Keratinocyte (primary cell): ENCODE measurements around the gene EYS. TPM values are rescaled to one million over a fixed set of nuclear protein-coding genes. Genes with fewer than 3 reads are reported as not detected.

Experiments used
- DNase-seq: peaks from one replicate; pipeline ENCODE4 v3.0.0-alpha.2; 2011; ENCODE audit warnings: low read depth, missing footprints, low spot score
- FAIRE-seq: peaks from 2 replicates; lab custom pipeline; 2011; peaks lifted over from hg19 to GRCh38; lab: Jason Lieb, UNC
- H2AFZ ChIP-seq: 2 replicates; pipeline ENCODE4 v1.6.0; 2012; ENCODE audit warnings: low read length, control low read depth, inconsistent platforms; ENCODE audit not compliant: control insufficient read depth
- H3K27ac ChIP-seq: 2 replicates; pipeline ENCODE4 v1.5.1; 2011; ENCODE audit warnings: low read length; ENCODE audit not compliant: control insufficient read depth, insufficient read depth
- H3K27me3 ChIP-seq: 3 replicates; pipeline ENCODE4 v1.6.0; 2011; ENCODE audit warnings: low read length; ENCODE audit not compliant: control insufficient read depth, insufficient read depth; ENCODE audit errors: extremely low read depth
- H3K36me3 ChIP-seq, 2 experiments: 2 replicates in 1 of 2; 3 replicates in 1 of 2; pipeline ENCODE4 v1.5.1; 2011; ENCODE audit warnings: low read length in 2 of 2, mild to moderate bottlenecking in 1 of 2; ENCODE audit not compliant: control insufficient read depth in 2 of 2, insufficient read depth in 2 of 2; ENCODE audit errors: extremely low read depth in 1 of 2
- H3K4me1 ChIP-seq: 3 replicates; pipeline ENCODE4 v1.5.1; 2011; ENCODE audit warnings: low read length; ENCODE audit not compliant: control insufficient read depth, insufficient read depth; ENCODE audit errors: extremely low read depth
- H3K4me2 ChIP-seq: 3 replicates; pipeline ENCODE4 v1.6.0; 2011; ENCODE audit warnings: low read depth, low read length; ENCODE audit not compliant: control insufficient read depth, insufficient read depth; ENCODE audit errors: extremely low read depth
- H3K4me3 ChIP-seq, 3 experiments: fragments of 200-600 bp in 1 of 3; sonication (generic) in 1 of 3; 2 replicates in 2 of 3; 3 replicates in 1 of 3; pipeline ENCODE4 v1.5.1; 2011 to 2016; ENCODE audit warnings: low read length in 3 of 3, mild to moderate bottlenecking in 3 of 3, control low read depth in 2 of 3, inconsistent platforms in 1 of 3, low read depth in 1 of 3, mixed read lengths in 1 of 3, mixed run types in 1 of 3, moderate library complexity in 1 of 3; ENCODE audit not compliant: control insufficient read depth in 2 of 3, insufficient read depth in 2 of 3; ENCODE audit errors: extremely low read depth in 1 of 3
- H3K79me2 ChIP-seq: 2 replicates; pipeline ENCODE4 v1.6.0; 2012; ENCODE audit warnings: low read length; ENCODE audit not compliant: control insufficient read depth, insufficient read depth
- H3K9ac ChIP-seq: 3 replicates; pipeline ENCODE4 v1.6.0; 2011; ENCODE audit warnings: low read length; ENCODE audit not compliant: control insufficient read depth, insufficient read depth; ENCODE audit errors: extremely low read depth
- H3K9me1 ChIP-seq: 3 replicates; pipeline ENCODE4 v1.6.0; 2011; ENCODE audit warnings: low read length; ENCODE audit not compliant: control insufficient read depth, insufficient read depth; ENCODE audit errors: extremely low read depth
- H3K9me3 ChIP-seq: 2 replicates; pipeline ENCODE4 v1.5.1; 2012; ENCODE audit warnings: low read depth, low read length; ENCODE audit not compliant: control insufficient read depth
- H4K20me1 ChIP-seq: 3 replicates; pipeline ENCODE4 v1.6.0; 2011; ENCODE audit warnings: low read length; ENCODE audit not compliant: control insufficient read depth, insufficient read depth; ENCODE audit errors: extremely low read depth
- CTCF ChIP-seq, 3 experiments: IDR thresholded peaks in 1 of 3; conservative IDR thresholded peaks in 1 of 3; optimal IDR thresholded peaks in 1 of 3; 2 replicates in 2 of 3; 3 replicates in 1 of 3; pipeline versions ENCODE3 to v1.5.1; 2011; ENCODE audit warnings: low read length in 3 of 3, mild to moderate bottlenecking in 3 of 3, moderate library complexity in 2 of 3, control low read depth in 1 of 3, inconsistent platforms in 1 of 3; ENCODE audit not compliant: insufficient read depth in 2 of 3; ENCODE audit errors: extremely low read depth in 1 of 3
- EZH2 ChIP-seq: IDR thresholded peaks from one replicate; pipeline ENCODE4 v1.6.1; 2012; ENCODE audit warnings: inconsistent platforms, mild to moderate bottlenecking, low read length, moderate library complexity
- dilution Hi-C: fragments of 300-500 bp; cut with MboI; formaldehyde crosslinking; loops from one replicate; pipeline ENCODE4 v1.7.0; 2020; ENCODE audit warnings: low sequenced_read_pairs; ENCODE audit not compliant: extremely low pct_ligation_motif_present
- polyA plus RNA-seq, 5 experiments: library from polyadenylated mRNA; depleted of rRNA in 3 of 5; stranded (reverse) in 3 of 5; stranded (forward) in 1 of 5; unstranded in 1 of 5; fragments of >200 nt; gene quantifications; 1 replicate in 1 of 5; 2 replicates in 3 of 5; 3 replicates in 1 of 5; pipeline versions ENCODE4 v1.2.1 to v1.2.3, GENCODE V29; 2011 to 2012; ENCODE audit warnings: missing spikeins in 2 of 5, low read depth in 1 of 5, low replicate concordance in 1 of 5

Gene EYS
- polyA plus RNA-seq, 1 donor (not counting 4 experiments of a cell fraction or from before 2014, with no cell fraction given) = 0.34 TPM

GRCh38 chr6:64299176-64299575 is 1407.8 kb downstream of the EYS start:
- Histone ChIP-seq H3K4me3 (no peak overlapping the region), H2AFZ (no peak overlapping the region), H3K27ac (no peak overlapping the region), H3K36me3 (no peaks in the 10 kb centered on the region), H3K9me1 (no peaks in the 10 kb centered on the region), H3K79me2 (no peaks in the 10 kb centered on the region), H3K4me2 (no peak overlapping the region), H3K9me3 (no peaks in the 10 kb centered on the region), H3K4me1 (no peaks in the 10 kb centered on the region), H4K20me1 (no peaks in the 10 kb centered on the region), H3K27me3 (no peaks in the 10 kb centered on the region), H3K9ac (no peak overlapping the region)
- dilution Hi-C loops = no loop called here
- DNase-seq (no peak), FAIRE-seq (no peak)
- no peak for TF ChIP-seq EZH2
- no peak for TF ChIP-seq CTCF (optimal IDR thresholded peaks at IDR 0.05 in 1 of 3, IDR thresholded peaks at IDR 0.05 in 1 of 3, conservative IDR thresholded peaks at IDR 0.05 in 1 of 3; ENCODE audit: extremely low read depth in 1 of 3, insufficient read depth in 2 of 3, low read length in 3 of 3)

GRCh38 chr6:64294034-64294433 is 1413.0 kb downstream of the EYS start:
- H3K4me2 ChIP-seq = no peak overlapping the region
- no peak overlapping the region for H2AFZ ChIP-seq
- H3K4me1 ChIP-seq = no peaks in the 10 kb centered on the region
- no peak overlapping the region for H3K9ac ChIP-seq
- DNase-seq = no peak
- no peaks in the 10 kb centered on the region for H3K79me2 ChIP-seq
- TF ChIP-seq EZH2 = no peak
- TF ChIP-seq CTCF (optimal IDR thresholded peaks at IDR 0.05 in 1 of 3, IDR thresholded peaks at IDR 0.05 in 1 of 3, conservative IDR thresholded peaks at IDR 0.05 in 1 of 3; ENCODE audit: extremely low read depth in 1 of 3, insufficient read depth in 2 of 3, low read length in 3 of 3) = no peak
- H3K9me3 ChIP-seq = no peaks in the 10 kb centered on the region
- H3K4me3 ChIP-seq = no peak overlapping the region
- dilution Hi-C loops = no loop called here
- no peak overlapping the region for H3K27ac ChIP-seq
- H3K36me3 ChIP-seq = no peaks in the 10 kb centered on the region
- H4K20me1 ChIP-seq = no peaks in the 10 kb centered on the region
- H3K27me3 ChIP-seq = no peaks in the 10 kb centered on the region
- H3K9me1 ChIP-seq = no peaks in the 10 kb centered on the region
- no peak for FAIRE-seq
